ENCODE results near the gene RIN3.

The RIN3 gene

DNA sequence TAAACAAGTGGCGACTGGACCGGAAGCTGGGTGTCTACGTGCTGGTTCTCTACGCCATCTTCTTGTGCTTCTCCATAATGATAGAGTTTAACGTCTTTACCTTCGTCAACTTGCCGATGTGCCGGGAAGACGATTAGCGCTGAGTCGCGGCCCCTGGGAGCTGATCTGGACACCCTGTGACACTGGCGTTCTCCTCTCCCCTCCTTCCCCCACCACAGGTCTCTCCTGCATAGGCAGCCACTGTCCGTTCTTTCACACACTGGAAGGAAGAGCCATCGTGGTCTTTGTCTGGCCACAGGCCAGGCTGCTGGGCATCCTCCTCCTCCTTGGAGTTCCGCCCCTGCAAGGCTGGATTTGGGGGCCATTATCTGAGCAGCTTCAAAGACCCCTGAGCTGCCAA lies 20.1 kb upstream of the RIN3 start:
- H3K4me3 Mint-ChIP-seq: no peak overlapping the region
- H3K27ac Mint-ChIP-seq: no peak overlapping the region
- no peaks in the 10 kb centered on the region for H3K4me1 Mint-ChIP-seq (ENCODE audit: low read depth)

DNA sequence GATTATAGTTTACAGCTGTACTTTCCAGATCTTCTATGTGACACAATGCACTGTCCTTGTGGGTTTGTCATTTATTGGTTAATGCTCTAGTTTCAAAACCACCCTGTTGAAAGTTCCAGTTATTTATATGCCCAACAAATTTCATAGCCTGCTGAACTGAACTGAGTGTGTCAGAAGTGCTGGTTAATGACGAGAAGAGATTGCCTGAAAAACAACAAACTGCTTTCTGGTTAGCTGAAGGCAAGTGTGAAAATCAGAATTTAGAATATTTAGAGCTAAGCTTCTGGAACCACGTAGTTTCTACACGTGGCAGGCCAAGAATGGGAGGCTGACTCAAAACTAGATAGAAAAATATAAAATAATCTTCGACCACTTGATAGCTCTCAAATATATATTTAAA lies 19.1 kb upstream of the RIN3 start:
- Mint-ChIP-seq H3K36me3 (no peaks in the 10 kb centered on the region), H3K9me3 (ENCODE audit: low read depth) (no peaks in the 10 kb centered on the region), H3K4me1 (ENCODE audit: low read depth) (no peaks in the 10 kb centered on the region), H3K27ac (no peak overlapping the region), H3K4me3 (no peak overlapping the region), H3K27me3 (no peaks in the 10 kb centered on the region)

More for the DNA sequence above, 20.1 kb upstream of the RIN3 start:
- no peaks in the 10 kb centered on the region for H3K27me3 Mint-ChIP-seq
- no peaks in the 10 kb centered on the region for H3K36me3 Mint-ChIP-seq
- H3K9me3 Mint-ChIP-seq (ENCODE audit: low read depth): no peaks in the 10 kb centered on the region

DNA sequence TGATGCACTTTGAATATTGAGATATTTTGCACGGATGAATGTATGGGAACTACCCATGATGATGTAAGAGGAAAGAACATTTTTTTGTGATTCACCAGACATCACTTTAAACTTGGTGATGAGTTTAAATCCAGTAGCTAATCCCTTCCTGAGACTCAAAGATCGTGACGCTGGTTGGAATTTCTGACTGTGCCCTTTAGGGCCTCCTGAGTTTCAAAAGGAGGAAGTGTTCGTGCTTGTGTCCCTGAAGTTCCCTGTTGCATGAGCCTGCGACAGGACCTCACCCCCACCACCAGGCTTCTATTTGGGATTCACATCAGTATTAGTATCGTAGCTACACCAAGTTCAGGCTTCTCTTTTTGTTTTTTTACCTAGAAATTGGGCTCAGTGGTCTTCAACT lies 18.6 kb upstream of the RIN3 start:
- Mint-ChIP-seq H3K4me1 (ENCODE audit: low read depth) (no peaks in the 10 kb centered on the region), H3K4me3 (no peak overlapping the region), H3K9me3 (ENCODE audit: low read depth) (no peaks in the 10 kb centered on the region), H3K27ac (no peak overlapping the region), H3K36me3 (no peaks in the 10 kb centered on the region), H3K27me3 (no peaks in the 10 kb centered on the region)

DNA sequence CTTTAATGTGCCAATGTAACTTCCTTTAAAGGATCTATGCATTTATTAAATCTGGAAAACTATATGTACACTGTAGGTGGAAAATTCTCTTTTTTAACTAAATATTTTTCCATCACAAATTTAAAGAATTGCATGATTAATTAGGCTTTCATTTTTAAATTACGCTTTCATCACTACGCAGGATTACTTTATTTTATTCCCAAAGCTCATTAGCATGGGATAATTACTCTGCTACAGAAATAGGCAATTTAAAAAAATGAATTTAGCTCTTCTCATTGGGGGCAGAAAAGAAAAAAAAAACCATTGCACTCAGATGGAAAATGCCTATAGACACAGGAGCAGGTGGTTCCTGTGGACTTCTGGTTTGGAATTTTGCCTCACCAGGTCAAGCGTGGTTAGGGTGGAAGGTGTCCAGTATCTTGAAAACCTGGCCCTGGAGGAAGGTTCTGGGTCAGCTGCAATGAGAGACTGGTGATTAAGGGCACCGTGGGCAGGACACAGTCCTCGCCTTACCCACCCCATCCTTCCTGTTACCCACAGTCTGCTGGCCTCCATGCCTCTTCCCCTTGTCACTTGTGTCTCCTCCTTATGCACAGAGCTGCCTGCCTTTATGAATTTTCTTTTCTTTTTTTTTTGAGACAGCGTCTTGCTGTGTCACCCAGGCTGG lies 17.3 kb upstream of the RIN3 start:
- Mint-ChIP-seq H3K36me3 (no peaks in the 10 kb centered on the region), H3K27ac (no peak overlapping the region), H3K4me3 (no peak overlapping the region), H3K4me1 (ENCODE audit: low read depth) (no peaks in the 10 kb centered on the region), H3K9me3 (ENCODE audit: low read depth) (no peaks in the 10 kb centered on the region), H3K27me3 (no peaks in the 10 kb centered on the region)

DNA sequence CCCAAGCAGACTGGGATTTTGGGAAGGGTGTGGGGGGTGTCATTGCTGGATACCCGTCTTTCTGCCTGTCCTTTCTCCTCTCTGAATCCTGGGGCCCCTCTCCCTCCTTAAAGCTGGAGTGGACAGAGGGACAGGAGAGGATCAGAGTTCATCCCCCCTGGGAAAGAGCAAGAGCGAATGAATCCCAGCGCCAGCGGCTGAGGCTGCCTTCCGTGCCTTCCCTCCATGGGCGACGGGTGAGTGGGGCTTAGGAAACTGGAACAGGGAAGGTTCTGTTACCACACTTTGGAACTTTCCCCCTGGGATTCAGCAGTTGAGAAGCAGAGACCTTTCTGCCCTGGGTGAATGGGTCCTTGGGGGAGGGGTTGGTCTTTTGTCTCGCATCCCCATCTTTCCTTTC lies 16.2 kb upstream of the RIN3 start:
- no peaks in the 10 kb centered on the region for H3K36me3 Mint-ChIP-seq
- no peaks in the 10 kb centered on the region for H3K27me3 Mint-ChIP-seq
- no peaks in the 10 kb centered on the region for H3K4me1 Mint-ChIP-seq (ENCODE audit: low read depth)
- H3K27ac Mint-ChIP-seq: no peak overlapping the region
- no peak overlapping the region for H3K4me3 Mint-ChIP-seq
- H3K9me3 Mint-ChIP-seq (ENCODE audit: low read depth): no peaks in the 10 kb centered on the region

DNA sequence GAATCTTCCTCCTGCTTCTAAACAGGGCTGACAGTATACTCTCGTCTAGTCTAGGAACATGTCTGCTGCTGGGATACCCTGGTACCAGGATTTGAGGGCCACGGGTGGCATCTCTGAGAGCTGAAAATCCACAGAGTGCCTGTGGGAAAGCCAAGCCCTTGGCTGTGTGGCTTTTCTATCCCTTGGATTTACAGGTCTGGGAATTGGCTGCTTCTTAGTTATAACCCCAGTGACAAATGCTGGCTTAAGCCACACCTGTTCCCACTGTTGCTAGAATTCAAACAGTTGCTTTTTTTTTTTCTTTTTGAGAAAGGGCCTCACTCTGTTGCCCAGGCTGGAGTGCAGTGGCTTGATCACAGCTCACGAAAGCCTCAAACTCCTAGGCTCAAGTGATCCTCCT lies 14.3 kb upstream of the RIN3 start:
- H3K4me3 Mint-ChIP-seq: no peak overlapping the region
- no peak overlapping the region for H3K27ac Mint-ChIP-seq
- no peaks in the 10 kb centered on the region for H3K9me3 Mint-ChIP-seq (ENCODE audit: low read depth)
- no peaks in the 10 kb centered on the region for H3K27me3 Mint-ChIP-seq
- no peaks in the 10 kb centered on the region for H3K4me1 Mint-ChIP-seq (ENCODE audit: low read depth)
- H3K36me3 Mint-ChIP-seq: no peaks in the 10 kb centered on the region

DNA sequence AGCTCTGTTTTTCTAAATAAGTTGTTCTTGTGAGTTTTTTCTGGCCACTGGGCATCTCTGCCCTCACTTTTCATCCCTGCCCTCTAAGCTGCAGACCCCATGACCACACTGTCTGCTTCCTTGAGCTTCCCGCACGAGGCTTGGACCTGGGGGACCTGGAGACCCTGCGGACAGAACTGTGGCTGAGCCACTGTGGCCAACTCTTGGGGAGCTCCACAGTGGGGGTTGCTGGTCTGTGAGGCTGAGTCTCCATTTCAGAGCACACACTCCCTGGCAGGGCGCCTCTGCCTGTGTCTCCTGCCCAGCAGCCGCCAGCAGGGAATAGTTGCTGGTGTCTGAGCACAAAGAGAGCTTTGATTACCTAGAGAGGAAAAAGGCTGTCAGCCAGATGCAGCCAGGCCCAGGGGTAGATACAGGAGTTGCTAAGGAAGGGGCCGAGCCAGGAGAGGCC lies 13.1 kb upstream of the RIN3 start:
- Mint-ChIP-seq H3K36me3 (no peaks in the 10 kb centered on the region), H3K27ac (no peak overlapping the region), H3K4me1 (ENCODE audit: low read depth) (peaks cover 4% of the 10 kb centered on the region)

DNA sequence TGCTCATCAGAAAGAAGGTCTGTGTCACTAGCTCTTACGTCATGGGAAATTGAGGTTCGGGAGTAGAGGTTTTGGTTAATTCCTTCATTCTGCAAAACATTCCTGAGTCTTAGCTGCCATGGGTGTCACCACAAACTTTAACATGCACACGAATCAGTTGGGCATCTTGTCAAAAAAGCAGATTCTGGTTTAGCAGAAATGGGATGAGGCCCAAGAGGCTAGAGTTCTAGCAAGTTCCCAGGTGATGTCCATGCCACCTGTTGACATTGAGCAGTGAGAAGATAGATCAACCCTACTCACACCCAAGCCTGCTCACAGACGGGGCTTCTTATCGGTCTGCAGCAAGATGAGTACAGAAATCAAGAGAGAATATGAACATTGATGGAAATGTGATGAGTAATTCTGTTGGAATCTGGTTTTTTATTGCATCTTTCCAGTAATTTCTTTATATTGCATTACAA lies 11.7 kb upstream of the RIN3 start:
- no peaks in the 10 kb centered on the region for H3K9me3 Mint-ChIP-seq (ENCODE audit: low read depth)
- H3K4me1 Mint-ChIP-seq (ENCODE audit: low read depth): peaks cover 11% of the 10 kb centered on the region
- no peaks in the 10 kb centered on the region for H3K36me3 Mint-ChIP-seq
- no peak overlapping the region for H3K27ac Mint-ChIP-seq
- no peak overlapping the region for H3K4me3 Mint-ChIP-seq
- H3K27me3 Mint-ChIP-seq: no peaks in the 10 kb centered on the region

More for the DNA sequence above, 13.1 kb upstream of the RIN3 start:
- Mint-ChIP-seq H3K27me3 (no peaks in the 10 kb centered on the region), H3K9me3 (ENCODE audit: low read depth) (no peaks in the 10 kb centered on the region), H3K4me3 (no peak overlapping the region)

DNA sequence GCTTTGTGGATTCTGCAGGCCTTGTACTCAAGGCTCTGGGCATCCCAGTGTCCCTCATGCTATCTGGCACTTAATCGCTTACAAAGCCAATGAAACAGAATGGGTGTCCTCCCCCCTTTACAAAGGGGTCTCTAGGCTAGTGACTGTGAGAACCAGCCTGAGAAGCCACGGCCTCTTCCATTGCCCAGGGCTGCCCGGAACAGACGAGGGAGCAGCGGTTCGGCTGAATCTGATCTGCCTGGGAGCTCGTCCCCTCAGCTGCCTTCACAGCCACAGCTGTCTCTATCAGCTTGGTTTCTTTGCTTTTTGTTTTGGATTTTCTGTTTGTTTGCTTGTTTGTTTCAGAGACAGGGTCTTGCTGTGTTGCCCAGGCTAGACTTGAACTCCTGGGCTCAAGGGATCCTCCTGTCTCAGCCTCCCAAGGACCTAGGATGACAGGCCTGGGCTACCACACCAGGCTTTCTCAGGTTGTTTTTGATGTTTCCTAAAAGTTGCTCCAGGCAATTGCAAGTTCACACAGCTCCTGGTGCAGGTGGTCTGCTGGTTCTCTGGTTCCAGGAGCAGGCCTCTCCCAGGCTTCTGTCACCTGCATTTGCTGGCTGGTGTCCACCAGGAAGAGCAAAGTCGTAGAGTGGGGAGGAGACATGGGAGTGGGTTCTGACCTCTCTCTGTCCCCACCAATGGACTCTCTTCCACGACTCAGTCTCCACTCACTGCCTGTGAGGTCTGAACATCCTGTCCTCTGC lies 10.9 kb upstream of the RIN3 start:
- H3K36me3 Mint-ChIP-seq: no peaks in the 10 kb centered on the region
- no peak overlapping the region for H3K4me3 Mint-ChIP-seq
- H3K4me1 Mint-ChIP-seq (ENCODE audit: low read depth): peaks cover 17% of the 10 kb centered on the region
- H3K27ac Mint-ChIP-seq: no peak overlapping the region
- no peaks in the 10 kb centered on the region for H3K27me3 Mint-ChIP-seq
- no peaks in the 10 kb centered on the region for H3K9me3 Mint-ChIP-seq (ENCODE audit: low read depth)

DNA sequence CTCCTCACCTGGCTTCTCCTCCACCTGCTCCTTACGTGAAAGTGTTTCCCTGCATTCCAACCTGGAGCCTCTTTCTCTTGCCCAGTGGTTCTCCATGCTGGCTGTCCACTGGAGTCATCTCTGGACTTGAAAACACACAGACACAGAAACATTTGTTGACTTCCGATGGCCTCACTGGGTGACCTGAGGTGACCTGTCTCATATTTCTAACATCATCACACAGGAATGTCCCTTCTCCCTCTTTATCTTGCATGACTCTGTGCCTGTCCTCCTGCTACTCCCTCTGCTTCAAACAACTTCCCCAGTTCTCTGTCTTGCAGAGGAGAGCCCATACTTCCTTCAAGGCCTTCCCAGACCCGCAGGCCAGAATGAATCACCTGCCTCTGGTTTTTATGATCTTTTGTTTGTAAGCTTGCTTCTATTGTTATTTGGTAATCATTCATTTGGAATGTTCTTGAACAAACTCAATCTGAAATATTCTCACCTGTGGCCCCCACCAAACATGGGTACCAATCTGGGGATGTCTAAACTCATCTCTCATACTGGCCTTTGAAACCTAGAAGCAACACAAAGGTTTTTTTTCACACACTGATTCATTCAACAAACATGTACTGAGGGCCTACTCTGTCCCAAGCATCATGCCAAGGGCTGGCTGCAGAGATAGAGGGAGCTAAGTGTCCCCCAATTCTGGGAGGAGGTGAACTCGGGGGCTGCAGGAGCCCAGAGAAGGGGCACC lies 9.7 kb upstream of the RIN3 start:
- peaks cover 17% of the 10 kb centered on the region for H3K4me1 Mint-ChIP-seq (ENCODE audit: low read depth)
- H3K36me3 Mint-ChIP-seq: no peaks in the 10 kb centered on the region
- H3K27me3 Mint-ChIP-seq: no peaks in the 10 kb centered on the region
- H3K27ac Mint-ChIP-seq: no peak overlapping the region
- H3K9me3 Mint-ChIP-seq (ENCODE audit: low read depth): no peaks in the 10 kb centered on the region
- H3K4me3 Mint-ChIP-seq: no peak overlapping the region

DNA sequence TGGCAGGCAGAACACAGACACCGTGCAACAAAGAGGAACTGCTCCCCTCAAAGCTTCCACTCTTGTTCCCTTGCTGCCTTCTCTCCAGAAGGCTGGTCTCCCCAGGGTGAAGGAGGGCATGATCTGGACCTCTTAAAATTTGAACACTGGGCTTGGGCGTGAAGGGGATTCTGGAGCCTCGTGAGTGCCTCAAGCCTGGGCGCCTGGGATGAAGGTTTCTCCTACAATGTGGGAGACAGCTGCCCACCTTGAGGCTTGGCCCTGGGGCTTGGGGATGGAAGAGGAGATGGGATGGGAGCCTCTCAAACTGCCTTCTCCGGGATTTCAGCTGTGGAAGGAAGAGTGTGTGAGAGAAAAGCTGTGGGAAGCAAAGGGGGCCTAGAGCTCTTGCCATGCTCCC lies 7.8 kb upstream of the RIN3 start:
- no peaks in the 10 kb centered on the region for H3K27me3 Mint-ChIP-seq
- no peaks in the 10 kb centered on the region for H3K36me3 Mint-ChIP-seq
- no peak overlapping the region for H3K27ac Mint-ChIP-seq
- no peak overlapping the region for H3K4me3 Mint-ChIP-seq
- no peaks in the 10 kb centered on the region for H3K9me3 Mint-ChIP-seq (ENCODE audit: low read depth)
- peaks cover 17% of the 10 kb centered on the region for H3K4me1 Mint-ChIP-seq (ENCODE audit: low read depth)

DNA sequence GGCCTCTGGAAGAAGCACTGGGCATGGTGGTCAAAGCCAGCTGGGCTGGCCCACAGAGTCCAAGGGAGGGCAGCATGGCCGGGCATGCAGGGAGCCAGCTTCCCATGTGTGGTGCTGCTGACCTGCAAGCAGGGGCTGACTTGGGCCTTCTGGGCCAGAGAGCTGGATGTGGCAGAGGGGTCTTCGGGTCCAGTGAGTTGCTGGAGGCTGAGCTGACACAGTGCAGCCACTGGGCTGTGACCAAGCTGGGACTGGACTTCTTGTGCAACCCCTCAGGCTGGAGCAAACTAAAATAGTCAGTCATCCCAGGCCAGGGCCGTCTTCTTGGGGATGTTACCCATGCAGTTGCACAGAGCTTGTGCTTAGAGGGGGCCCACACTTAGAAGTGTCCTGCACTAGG lies 7.3 kb upstream of the RIN3 start:
- Mint-ChIP-seq H3K27ac (no peak overlapping the region), H3K4me3 (no peak overlapping the region), H3K36me3 (no peaks in the 10 kb centered on the region), H3K27me3 (no peaks in the 10 kb centered on the region), H3K4me1 (ENCODE audit: low read depth) (peaks cover 19% of the 10 kb centered on the region), H3K9me3 (ENCODE audit: low read depth) (no peaks in the 10 kb centered on the region)

DNA sequence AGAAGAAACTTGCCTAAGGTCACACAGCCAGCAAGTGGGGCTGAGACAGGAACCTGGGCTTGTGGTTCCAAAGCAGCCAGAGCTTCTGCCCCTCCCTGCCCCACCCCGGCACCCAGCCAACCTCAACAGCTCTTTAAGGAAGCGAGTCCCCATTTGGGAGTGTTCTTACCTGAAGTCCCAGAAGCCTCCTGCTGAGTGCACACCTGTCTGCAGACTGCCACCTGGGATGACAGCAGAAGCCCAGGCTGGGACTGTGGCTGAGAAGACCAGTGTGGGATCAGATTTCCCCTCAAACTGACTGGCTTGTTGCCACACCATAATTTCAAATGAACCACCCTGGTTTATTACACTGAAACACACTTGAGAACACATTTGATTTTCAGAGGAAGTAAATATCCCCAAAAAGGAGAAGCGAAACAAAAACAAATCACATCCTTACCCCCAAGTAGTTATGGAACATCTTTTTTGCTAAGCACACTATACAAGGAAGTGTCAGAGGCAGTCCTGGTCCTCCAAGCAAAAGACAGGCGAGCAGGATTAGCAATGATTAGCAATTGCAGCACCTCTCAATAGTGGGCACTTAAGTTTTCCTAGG lies 6.3 kb upstream of the RIN3 start:
- Mint-ChIP-seq H3K4me1 (ENCODE audit: low read depth) (peaks cover 23% of the 10 kb centered on the region), H3K4me3 (no peak overlapping the region), H3K27ac (no peak overlapping the region), H3K27me3 (no peaks in the 10 kb centered on the region), H3K9me3 (ENCODE audit: low read depth) (no peaks in the 10 kb centered on the region), H3K36me3 (no peaks in the 10 kb centered on the region)

DNA sequence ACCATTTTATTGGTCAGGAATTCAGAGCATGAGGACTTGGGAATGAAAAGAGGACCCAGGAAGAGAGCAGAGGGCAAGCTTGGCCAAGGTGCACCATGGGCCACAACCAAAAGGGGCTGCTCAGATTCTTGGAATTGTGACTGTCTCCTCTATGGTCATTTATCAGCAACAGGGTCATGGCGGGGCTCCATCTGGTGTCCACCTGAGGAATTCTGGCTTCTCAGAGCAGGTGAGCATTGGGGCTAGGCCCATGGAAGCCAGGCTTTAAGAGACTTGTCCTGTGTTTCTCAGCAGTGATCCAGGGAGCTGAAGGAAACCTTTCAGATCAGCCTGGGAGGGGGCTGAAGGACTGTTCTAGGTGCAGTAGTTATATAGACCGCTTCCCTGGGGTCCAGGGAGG lies 2.6 kb upstream of the RIN3 start:
- H3K4me1 Mint-ChIP-seq (ENCODE audit: low read depth): peaks cover 34% of the 10 kb centered on the region

More for the DNA sequence above, 2.6 kb upstream of the RIN3 start:
- Mint-ChIP-seq H3K9me3 (ENCODE audit: low read depth) (no peaks in the 10 kb centered on the region), H3K27ac (no peak overlapping the region), H3K27me3 (no peaks in the 10 kb centered on the region), H3K36me3 (no peaks in the 10 kb centered on the region), H3K4me3 (peak overlapping the region; percentile 7)
